GM18502 (cell line): Measurements from ENCODE around the gene SPATA7.

Experiments used
- ATAC-seq: cut with Tn5 transposase; IDR thresholded peaks from one replicate; pipeline ENCODE4 v1.9.1; 2021; ENCODE audit warnings: mild to moderate bottlenecking; ENCODE audit not compliant: unreplicated experiment, poor library complexity

SPATA7 gene

DNA sequence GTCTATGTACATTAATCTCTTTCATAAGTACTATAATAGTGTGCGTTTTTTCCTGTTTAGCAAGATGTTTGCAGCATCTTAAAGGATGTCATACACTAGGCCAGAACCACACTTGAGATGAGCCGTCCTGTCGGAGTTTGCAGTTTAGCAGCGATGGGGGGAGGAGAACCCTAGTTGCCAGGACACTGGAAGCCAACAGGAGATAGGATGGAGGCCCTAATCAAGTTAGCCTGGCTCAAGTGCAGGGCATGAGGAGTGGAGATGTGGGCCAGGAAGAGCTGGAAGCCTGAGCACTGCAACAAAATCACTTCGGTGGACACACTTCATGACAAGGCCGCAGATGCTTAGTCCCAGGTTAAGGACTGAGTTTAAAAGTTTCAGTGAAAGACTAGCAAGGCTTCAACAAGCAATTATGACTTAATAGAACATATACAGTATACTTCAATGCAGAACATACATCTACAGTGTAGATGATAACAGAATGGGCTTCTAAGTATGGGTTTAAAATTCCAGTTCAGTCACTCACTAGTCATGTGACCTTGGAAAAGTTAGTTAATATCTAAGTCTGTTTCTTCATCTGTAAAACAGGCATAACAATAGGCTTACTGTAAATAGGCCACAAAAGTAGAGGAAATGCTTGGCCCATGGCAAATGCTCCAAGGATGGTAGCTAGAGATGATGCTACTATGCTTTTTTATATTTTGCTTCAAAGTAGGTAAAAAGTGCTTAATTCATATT, 92.2 kb downstream of the SPATA7 start:
- ATAC-seq, result no peak

DNA sequence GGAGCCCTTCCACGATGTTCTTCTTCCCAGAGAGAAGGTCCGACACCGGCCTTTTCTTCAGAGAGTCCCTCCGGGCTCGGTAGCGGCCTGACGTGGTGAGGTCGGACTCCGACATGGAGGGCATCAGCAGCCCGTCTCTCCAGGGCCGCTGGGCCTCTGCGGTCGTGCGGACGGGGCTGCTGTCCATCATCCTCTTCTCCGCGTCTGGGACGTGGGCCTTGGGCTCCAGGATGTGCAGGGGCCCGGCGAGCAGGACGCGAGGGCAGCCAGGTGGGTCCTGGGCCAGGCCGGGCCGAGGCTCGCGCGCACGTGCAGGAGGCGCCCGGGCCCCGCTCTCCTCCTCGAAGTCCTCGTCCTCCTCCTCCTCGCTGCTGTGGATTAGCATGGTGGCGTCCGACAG, 93.5 kb downstream of the SPATA7 start:
- no peak for ATAC-seq

DNA sequence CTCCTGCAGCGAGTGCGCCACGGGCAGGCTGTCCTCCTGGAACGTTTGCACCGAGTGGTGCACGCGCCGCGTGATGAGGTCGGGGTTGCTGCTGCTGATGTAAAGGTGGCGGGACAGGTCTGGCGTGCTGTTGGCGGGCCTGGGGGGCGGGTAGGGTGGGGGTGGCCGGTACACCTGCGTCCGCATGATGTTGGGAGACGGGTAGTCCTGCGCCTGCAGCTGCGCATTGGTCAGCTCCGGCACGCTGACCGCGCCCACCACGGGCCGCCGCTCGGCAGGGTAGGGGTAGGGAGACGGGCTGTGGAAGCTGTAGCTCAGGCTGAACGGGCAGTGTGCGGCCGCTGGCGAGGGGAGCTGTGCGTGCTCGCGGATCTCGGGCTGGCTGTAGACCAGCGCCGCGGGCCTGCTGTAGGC, 94.1 kb downstream of the SPATA7 start:
- ATAC-seq, result no peak

DNA sequence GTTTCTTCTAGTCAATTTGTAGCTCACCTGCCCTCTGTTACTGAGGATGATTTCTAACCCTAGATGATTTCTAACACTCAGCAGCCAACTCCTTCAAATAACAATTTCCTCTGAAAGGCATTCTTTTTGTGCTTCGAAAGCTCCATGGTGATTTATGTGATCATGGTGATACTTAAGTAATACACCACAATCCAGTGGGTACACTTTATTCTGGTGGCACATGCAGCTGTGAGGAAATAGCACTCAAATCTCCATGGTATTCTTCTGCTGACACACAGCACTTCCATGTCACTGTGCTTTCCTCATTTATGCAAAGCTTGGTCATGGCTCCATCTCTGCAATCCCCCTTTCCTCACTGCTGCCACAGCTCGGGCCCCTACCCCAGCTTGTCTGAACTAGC, 95.6 kb downstream of the SPATA7 start:
- no peak for ATAC-seq

DNA sequence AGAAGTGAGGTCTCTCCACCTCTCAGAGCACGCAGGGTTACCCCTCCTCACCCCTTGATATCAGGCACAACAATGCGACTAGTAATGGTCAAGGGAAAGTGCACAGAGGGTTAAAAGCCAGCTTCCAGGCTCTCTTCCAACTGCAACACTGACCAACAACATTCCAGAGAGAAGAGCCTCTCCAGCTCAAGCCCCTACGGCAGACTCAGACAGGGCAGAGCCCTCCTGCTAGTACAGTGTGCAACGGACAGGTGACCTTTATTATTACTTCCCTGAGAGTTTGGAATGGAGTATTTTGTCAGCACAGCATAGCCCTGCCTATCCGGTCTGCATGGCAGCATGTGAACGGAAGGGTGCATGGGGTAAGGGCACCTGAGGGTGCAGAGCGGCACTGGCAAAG, 96.3 kb downstream of the SPATA7 start:
- ATAC-seq, result no peak

DNA sequence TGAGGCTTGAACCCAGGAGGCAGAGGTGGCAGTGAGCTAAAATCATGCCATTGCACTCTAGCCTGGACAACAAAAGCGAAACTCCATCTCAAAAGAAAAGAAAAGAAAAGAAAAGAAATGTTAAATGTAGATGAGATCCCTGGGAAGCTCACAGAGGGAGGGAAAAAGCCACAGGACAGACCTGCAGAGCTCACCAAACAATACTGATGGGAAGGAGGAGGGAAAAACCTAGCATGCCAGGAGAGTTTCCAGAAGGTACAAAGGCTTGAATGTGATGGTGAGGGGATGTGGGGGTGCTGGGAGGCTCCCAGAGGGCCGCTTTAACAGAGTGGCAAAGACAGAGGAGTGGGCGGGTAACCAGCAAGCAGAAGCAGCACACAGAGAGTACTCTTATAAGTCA, 97.1 kb downstream of the SPATA7 start:
- ATAC-seq, result no peak
